WERI-Rb-1 (cell line): ENCODE measurements around the gene ESRRA.

Source experiments
- DNase-seq: peaks from one replicate; pipeline ENCODE4 v3.0.0-alpha.2; 2020
- H3K27ac ChIP-seq: fragments of 250-450 bp; sonication (Bioruptor Pico); 2 replicates; pipeline ENCODE4 v1.5.1; 2020; ENCODE audit warnings: mild to moderate bottlenecking, moderate library complexity
- H3K27me3 ChIP-seq: fragments of 250-450 bp; sonication (Bioruptor Pico); 2 replicates; pipeline ENCODE4 v1.5.1; 2021; ENCODE audit warnings: mild to moderate bottlenecking, low read depth, moderate library complexity; ENCODE audit not compliant: insufficient read depth, severe bottlenecking
- H3K36me3 ChIP-seq: fragments of 250-450 bp; sonication (Bioruptor Pico); 2 replicates; pipeline ENCODE4 v1.5.1; 2020; ENCODE audit warnings: mild to moderate bottlenecking, moderate library complexity
- H3K4me3 ChIP-seq: 2 replicates; pipeline ENCODE4 v1.5.1; 2011; ENCODE audit warnings: low read depth, mild to moderate bottlenecking, control low read depth, low read length
- H3K9me3 ChIP-seq: fragments of 250-450 bp; sonication (Bioruptor Pico); 2 replicates; pipeline ENCODE4 v1.5.1; 2021; ENCODE audit warnings: mild to moderate bottlenecking, moderate library complexity; ENCODE audit not compliant: severe bottlenecking
- TF ChIP-seq, protein P1 (sequence below): IDR thresholded peaks from 2 replicates; pipeline ENCODE4 v1.5.1; 2011; ENCODE audit warnings: low read depth, mild to moderate bottlenecking, control low read depth, inconsistent platforms, low read length

ESRRA gene

DNA sequence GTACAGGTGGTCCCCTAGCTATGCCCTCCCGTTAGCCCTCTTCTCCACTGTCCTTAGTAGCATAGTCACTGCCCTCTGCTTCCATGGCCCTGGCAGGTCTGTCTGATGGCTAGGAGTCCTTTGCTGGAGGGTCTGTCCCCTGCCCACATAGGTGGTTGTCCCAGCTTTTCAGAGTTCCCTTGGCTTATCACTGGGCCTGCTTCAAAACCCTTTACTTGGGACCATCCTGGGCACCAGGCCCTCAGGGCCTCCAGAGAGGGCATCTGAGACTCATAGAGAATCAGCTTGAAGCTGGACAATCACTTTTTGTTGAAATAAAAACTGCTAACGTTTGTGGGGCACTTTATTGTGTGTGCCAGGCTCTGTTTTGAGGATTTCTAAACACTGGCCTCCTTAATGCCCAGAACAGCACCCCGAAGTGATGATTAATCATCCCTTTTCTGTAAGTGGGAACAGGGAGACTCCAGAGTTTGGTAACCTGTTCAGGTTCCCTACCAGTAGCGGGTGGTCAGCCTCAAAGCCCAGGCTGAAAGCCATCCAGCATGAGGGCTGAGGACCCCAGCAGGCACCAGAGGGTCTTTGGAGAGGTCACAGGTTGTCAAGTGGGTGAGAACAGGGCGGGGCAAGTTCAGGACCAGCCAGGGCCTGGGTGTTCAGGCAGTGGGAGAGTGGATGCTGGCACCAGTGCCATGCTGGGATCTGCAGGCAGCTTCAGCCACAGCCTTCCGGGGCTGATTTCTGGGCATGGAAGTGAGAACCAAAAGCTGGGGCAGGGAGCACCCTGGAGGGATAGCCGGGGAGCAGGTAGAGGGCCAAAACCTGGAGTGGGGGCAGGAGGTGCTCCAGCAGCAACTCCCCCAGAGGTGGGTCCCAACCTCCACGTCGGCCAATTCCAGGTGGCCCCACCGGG lies 14.7 kb upstream of the ESRRA start:
- Histone ChIP-seq H3K27ac (no peak overlapping the region), H3K9me3 (no peaks in the 10 kb centered on the region), H3K27me3 (peaks cover 22% of the 10 kb centered on the region), H3K4me3 (no peak overlapping the region), H3K36me3 (no peaks in the 10 kb centered on the region)
- DNase-seq = no peak
- TF ChIP-seq, protein P1, sequence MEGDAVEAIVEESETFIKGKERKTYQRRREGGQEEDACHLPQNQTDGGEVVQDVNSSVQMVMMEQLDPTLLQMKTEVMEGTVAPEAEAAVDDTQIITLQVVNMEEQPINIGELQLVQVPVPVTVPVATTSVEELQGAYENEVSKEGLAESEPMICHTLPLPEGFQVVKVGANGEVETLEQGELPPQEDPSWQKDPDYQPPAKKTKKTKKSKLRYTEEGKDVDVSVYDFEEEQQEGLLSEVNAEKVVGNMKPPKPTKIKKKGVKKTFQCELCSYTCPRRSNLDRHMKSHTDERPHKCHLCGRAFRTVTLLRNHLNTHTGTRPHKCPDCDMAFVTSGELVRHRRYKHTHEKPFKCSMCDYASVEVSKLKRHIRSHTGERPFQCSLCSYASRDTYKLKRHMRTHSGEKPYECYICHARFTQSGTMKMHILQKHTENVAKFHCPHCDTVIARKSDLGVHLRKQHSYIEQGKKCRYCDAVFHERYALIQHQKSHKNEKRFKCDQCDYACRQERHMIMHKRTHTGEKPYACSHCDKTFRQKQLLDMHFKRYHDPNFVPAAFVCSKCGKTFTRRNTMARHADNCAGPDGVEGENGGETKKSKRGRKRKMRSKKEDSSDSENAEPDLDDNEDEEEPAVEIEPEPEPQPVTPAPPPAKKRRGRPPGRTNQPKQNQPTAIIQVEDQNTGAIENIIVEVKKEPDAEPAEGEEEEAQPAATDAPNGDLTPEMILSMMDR = no peak

DNA sequence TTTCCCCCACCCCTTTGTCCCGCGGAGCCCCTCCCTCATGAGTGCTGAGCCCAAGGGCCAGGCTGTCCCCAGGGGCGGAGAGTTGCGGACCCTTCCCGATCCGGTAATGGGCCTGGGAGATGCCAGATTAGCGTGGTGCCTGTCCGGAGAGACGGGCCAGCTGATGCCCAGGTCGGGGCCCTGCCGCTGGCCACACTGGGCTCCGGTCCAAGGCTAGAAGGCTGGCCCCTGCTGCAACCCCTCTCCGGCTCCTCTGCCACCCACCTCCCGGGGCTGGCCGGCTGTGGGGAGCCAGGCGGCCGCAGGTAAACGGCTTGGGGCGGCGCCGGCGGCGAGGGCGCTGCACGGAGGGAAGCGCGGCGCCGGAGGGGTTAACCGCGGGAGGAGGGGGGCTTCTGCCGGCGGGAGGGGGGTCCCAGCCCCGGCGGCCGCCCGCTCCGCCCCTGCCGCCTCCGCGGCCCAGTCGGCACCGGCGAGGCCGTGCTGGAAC lies 14.0 kb upstream of the ESRRA start, which contains the start of gene KCNK4:
Gene KCNK4 (plus strand): TSS at position 41 of the 490 bp plus-strand sequence. CDS start 1,717 bp downstream, outside the sequence.
- TF ChIP-seq, protein P1 = no peak
- peak within 1 kb of the TSS; percentile 39 for H3K4me3 ChIP-seq
- no peak within 1 kb of the TSS for H3K27ac ChIP-seq
- H3K9me3 ChIP-seq = no peaks in the 10 kb centered on the region
- no peak for DNase-seq
- H3K36me3 ChIP-seq = no peaks in the 10 kb centered on the region
- H3K27me3 ChIP-seq = peaks cover 22% of the 10 kb centered on the region

GRCh38 chr11:64291752-64292459 lies 13.4 kb upstream of the ESRRA start:
- H3K36me3 ChIP-seq = no peaks in the 10 kb centered on the region
- H3K27ac ChIP-seq = no peak overlapping the region
- peaks cover 22% of the 10 kb centered on the region for H3K27me3 ChIP-seq
- peak overlapping the region; percentile 39 for H3K4me3 ChIP-seq
- H3K9me3 ChIP-seq = no peaks in the 10 kb centered on the region
- TF ChIP-seq, protein P1 = no peak
- no peak for DNase-seq

- Histone ChIP-seq H3K36me3 (no peaks in the 10 kb centered on the region), H3K9me3 (no peaks in the 10 kb centered on the region), H3K27me3 (peaks cover 22% of the 10 kb centered on the region), H3K27ac (no peak overlapping the region), H3K4me3 (peak overlapping the region; percentile 39)
- TF ChIP-seq, protein P1 = no peak
- DNase-seq = no peak
Observed at GRCh38 chr11:64292460-64293254, 12.7 kb upstream of the ESRRA start.

- Histone ChIP-seq H3K27me3 (peaks cover 22% of the 10 kb centered on the region), H3K27ac (no peak overlapping the region), H3K36me3 (no peaks in the 10 kb centered on the region), H3K4me3 (no peak overlapping the region), H3K9me3 (no peaks in the 10 kb centered on the region)
- no peak for DNase-seq
- TF ChIP-seq, protein P1 = no peak
Observed at GRCh38 chr11:64294774-64295173, 10.6 kb upstream of the ESRRA start.
